H9 (cell line): Measurements from ENCODE around the gene TNFSF13B. TPM values are rescaled to one million over a fixed set of nuclear protein-coding genes. Genes with fewer than 3 reads are reported as not detected.

ENCODE experiments used
- DNase-seq: peaks from one replicate; pipeline ENCODE4 v3.0.0-alpha.2; 2017
- H2AFZ ChIP-seq: one replicate; pipeline ENCODE4 v1.6.1; 2013; ENCODE audit warnings: mild to moderate bottlenecking, low read length, control low read depth, moderate library complexity
- H2AK5ac ChIP-seq: 2 replicates; pipeline ENCODE4 v1.6.1; 2013; ENCODE audit warnings: low read length, control low read depth, mixed read lengths; ENCODE audit not compliant: insufficient read length
- H2BK120ac ChIP-seq: one replicate; pipeline ENCODE4 v1.6.1; 2013; ENCODE audit warnings: low read depth, mild to moderate bottlenecking, low read length, control low read depth, inconsistent platforms; ENCODE audit not compliant: poor library complexity, severe bottlenecking
- H2BK12ac ChIP-seq: 2 replicates; pipeline ENCODE4 v1.6.1; 2013; ENCODE audit warnings: low read length, control low read depth, mixed read lengths, low read depth; ENCODE audit not compliant: insufficient read length
- H2BK15ac ChIP-seq: 2 replicates; pipeline ENCODE4 v1.6.1; 2013; ENCODE audit warnings: low read depth, low read length, control low read depth
- H2BK20ac ChIP-seq: one replicate; pipeline ENCODE4 v1.6.1; 2013; ENCODE audit warnings: low read depth, mild to moderate bottlenecking, low read length, control low read depth, inconsistent platforms; ENCODE audit not compliant: poor library complexity, severe bottlenecking
- H2BK5ac ChIP-seq: 2 replicates; pipeline ENCODE4 v1.6.1; 2013; ENCODE audit warnings: low read length, control low read depth, mixed read lengths; ENCODE audit not compliant: insufficient read length
- H3K14ac ChIP-seq: 2 replicates; pipeline ENCODE4 v1.6.1; 2013; ENCODE audit warnings: low read length, control low read depth; ENCODE audit not compliant: insufficient read depth
- H3K18ac ChIP-seq: 2 replicates; pipeline ENCODE4 v1.6.1; 2013; ENCODE audit warnings: low read depth, mild to moderate bottlenecking, mixed read lengths, low read length, control low read depth; ENCODE audit not compliant: insufficient read length
- H3K23ac ChIP-seq: 2 replicates; pipeline ENCODE4 v1.6.1; 2013; ENCODE audit warnings: low read length, control low read depth, mixed read lengths, low read depth; ENCODE audit not compliant: insufficient read length
- H3K23me2 ChIP-seq: 2 replicates; pipeline ENCODE4 v1.6.1; 2013; ENCODE audit warnings: low read depth, mild to moderate bottlenecking, mixed read lengths, low read length, control low read depth; ENCODE audit not compliant: insufficient read length, poor library complexity, severe bottlenecking
- H3K27ac ChIP-seq: 2 replicates; pipeline ENCODE4 v1.5.1; 2013; ENCODE audit warnings: low read length, control low read depth, mixed read lengths, low read depth; ENCODE audit not compliant: insufficient read length
- H3K27me3 ChIP-seq: 2 replicates; pipeline ENCODE4 v1.6.1; 2013; ENCODE audit warnings: low read length, control low read depth, inconsistent platforms; ENCODE audit not compliant: insufficient read depth
- H3K4ac ChIP-seq: 2 replicates; pipeline ENCODE4 v1.6.1; 2013; ENCODE audit warnings: low read depth, mild to moderate bottlenecking, control low read depth, inconsistent platforms, low read length, moderate library complexity
- H3K4me1 ChIP-seq: 2 replicates; pipeline ENCODE4 v1.6.1; 2013; ENCODE audit warnings: low read length, control low read depth, inconsistent platforms; ENCODE audit not compliant: insufficient read depth
- H3K4me2 ChIP-seq: 2 replicates; pipeline ENCODE4 v1.6.1; 2013; ENCODE audit warnings: low read length, control low read depth, mixed read lengths; ENCODE audit not compliant: insufficient read length, insufficient read depth
- H3K56ac ChIP-seq: 2 replicates; pipeline ENCODE4 v1.6.1; 2013; ENCODE audit warnings: low read depth, mild to moderate bottlenecking, mixed read lengths, low read length, control low read depth; ENCODE audit not compliant: insufficient read length
- H3K79me1 ChIP-seq: 2 replicates; pipeline ENCODE4 v1.6.1; 2013; ENCODE audit warnings: low read depth, mild to moderate bottlenecking, moderate library complexity, low read length, control low read depth, inconsistent platforms; ENCODE audit not compliant: insufficient read depth, poor library complexity, severe bottlenecking
- H3K79me2 ChIP-seq: 2 replicates; pipeline ENCODE4 v1.6.1; 2013; ENCODE audit warnings: low read length, control low read depth, inconsistent platforms; ENCODE audit not compliant: insufficient read depth
- H3K9ac ChIP-seq: 2 replicates; pipeline ENCODE4 v1.6.1; 2013; ENCODE audit warnings: low read length, control low read depth, mixed read lengths; ENCODE audit not compliant: insufficient read length; ENCODE audit errors: extremely low read depth
- H3K9me3 ChIP-seq: one replicate; pipeline ENCODE4 v1.6.1; 2013; ENCODE audit warnings: low read depth, low read length, inconsistent platforms; ENCODE audit not compliant: control insufficient read depth
- H3T11ph ChIP-seq: one replicate; pipeline ENCODE4 v1.6.1; 2013; ENCODE audit warnings: mild to moderate bottlenecking, low read length, control low read depth, inconsistent platforms
- H4K20me1 ChIP-seq: one replicate; pipeline ENCODE4 v1.6.1; 2013; ENCODE audit not compliant: control insufficient read depth, insufficient read length, insufficient read depth
- H4K5ac ChIP-seq: 2 replicates; pipeline ENCODE4 v1.6.1; 2013; ENCODE audit warnings: low read depth, mild to moderate bottlenecking, mixed read lengths, low read length, control low read depth; ENCODE audit not compliant: insufficient read length
- H4K8ac ChIP-seq: replicated peaks from 2 replicates; pipeline ENCODE4 v1.6.1; 2013; ENCODE audit warnings: low read length, control low read depth, mixed read lengths, low read depth; ENCODE audit not compliant: insufficient read length
- H4K91ac ChIP-seq: 2 replicates; pipeline ENCODE4 v1.6.1; 2013; ENCODE audit warnings: low read depth, mild to moderate bottlenecking, moderate library complexity, mixed read lengths, low read length, control low read depth; ENCODE audit not compliant: insufficient read length
- H3K27ac Mint-ChIP-seq, 3 experiments: 2 replicates in 2 of 3; 3 replicates in 1 of 3; pipeline ENCODE4 v1.8.0; 2020 to 2021; ENCODE audit warnings: mixed read lengths in 3 of 3, mild to moderate bottlenecking in 1 of 3, moderate library complexity in 1 of 3
- H3K27me3 Mint-ChIP-seq: 2 replicates; pipeline ENCODE4 v1.8.0; 2021; ENCODE audit warnings: low read depth, mild to moderate bottlenecking, moderate library complexity, mixed read lengths
- H3K36me3 Mint-ChIP-seq, 3 experiments: 2 replicates in 2 of 3; 3 replicates in 1 of 3; pipeline ENCODE4 v1.8.0; 2020 to 2021; ENCODE audit warnings: low read depth in 3 of 3, mixed read lengths in 3 of 3; ENCODE audit not compliant: insufficient read depth in 1 of 3
- H3K4me1 Mint-ChIP-seq, 2 experiments: 2 replicates each; pipeline ENCODE4 v1.8.0; 2020; ENCODE audit warnings: mixed read lengths in 2 of 2
- H3K4me3 Mint-ChIP-seq, 2 experiments: 2 replicates in 1 of 2; 3 replicates in 1 of 2; pipeline ENCODE4 v1.8.0; 2020 to 2021; ENCODE audit warnings: mild to moderate bottlenecking in 2 of 2, mixed read lengths in 2 of 2, moderate library complexity in 1 of 2
- H3K9me3 Mint-ChIP-seq, 2 experiments: 2 replicates in 1 of 2; 3 replicates in 1 of 2; pipeline ENCODE4 v1.8.0; 2020; ENCODE audit warnings: mild to moderate bottlenecking in 2 of 2, mixed read lengths in 2 of 2, moderate library complexity in 1 of 2
- WGBS: extraction: QIAGEN DNeasy Blood & Tissue Kit; methylation state at CpG from one replicate; pipeline ENCODE4 v1.1.7; 2013; ENCODE audit warnings: missing lambda C conversion rate, low lambda C conversion rate, mixed read lengths; ENCODE audit not compliant: insufficient read length; ENCODE audit errors: extremely low coverage; 5-methylcytosine and 5-hydroxymethylcytosine counted together
- total RNA-seq: library from RNA; stranded (reverse); gene quantifications from 2 replicates; pipeline ENCODE4 v1.2.1, GENCODE V29; 2021
- TF ChIP-seq, protein P1 (sequence below): fragments of 200-600 bp; sonication (generic); conservative IDR thresholded peaks from 3 replicates; pipeline ENCODE4 v1.8.0; 2021; ENCODE audit warnings: antibody characterized with exemption, mild to moderate bottlenecking

Gene TNFSF13B
- total RNA-seq, 1 experiment from 2014 or later, result 0.31 TPM

DNA sequence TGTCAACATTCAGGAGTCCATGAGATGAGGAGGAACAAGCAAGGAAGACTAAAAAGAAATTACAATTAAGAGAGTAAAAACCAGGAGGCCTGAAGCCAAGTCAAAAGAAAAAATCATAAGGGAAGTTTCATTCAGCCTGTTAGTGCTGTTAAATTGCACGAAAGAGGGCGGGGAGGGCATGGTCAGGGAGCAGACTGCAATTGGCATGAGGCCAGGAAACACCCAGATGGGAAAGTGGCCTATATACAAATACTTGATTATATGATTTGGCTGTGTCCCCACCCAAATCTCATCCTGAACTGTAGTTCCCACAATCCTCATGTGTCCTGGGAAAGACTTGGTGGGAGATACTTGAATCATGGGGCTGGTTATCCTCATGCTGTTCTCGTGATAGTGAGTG, 43.9 kb downstream of the TNFSF13B start:
- no peak overlapping the region for H3K27ac ChIP-seq
- no peak overlapping the region for H2BK120ac ChIP-seq
- Mint-ChIP-seq H3K27me3 (no peaks in the 10 kb centered on the region), H3K4me3 (no peak overlapping the region), H3K4me1 (peaks cover 0 to 4% of the 10 kb centered on the region in 2 experiments; a peak in 2 of 4 replicates), H3K27ac (no peak overlapping the region), H3K9me3 (peaks cover 2 to 3% of the 10 kb centered on the region in 2 experiments; a peak in 1 of 5 replicates), H3K36me3 (peaks cover 0 to 4% (median 0%) of the 10 kb centered on the region in 3 experiments; a peak in 2 of 7 replicates)
- H4K5ac ChIP-seq, result no peak overlapping the region
- no peak overlapping the region for H3K56ac ChIP-seq
- H4K20me1 ChIP-seq, result no peaks in the 10 kb centered on the region
- no peaks in the 10 kb centered on the region for H3K4me1 ChIP-seq
- H3K9ac ChIP-seq, result no peak overlapping the region
- DNase-seq, result no peak
- no CpG with 5 or more reads among the region's 3 CpGs for WGBS
- H4K91ac ChIP-seq, result no peak overlapping the region
- TF ChIP-seq, protein P1, sequence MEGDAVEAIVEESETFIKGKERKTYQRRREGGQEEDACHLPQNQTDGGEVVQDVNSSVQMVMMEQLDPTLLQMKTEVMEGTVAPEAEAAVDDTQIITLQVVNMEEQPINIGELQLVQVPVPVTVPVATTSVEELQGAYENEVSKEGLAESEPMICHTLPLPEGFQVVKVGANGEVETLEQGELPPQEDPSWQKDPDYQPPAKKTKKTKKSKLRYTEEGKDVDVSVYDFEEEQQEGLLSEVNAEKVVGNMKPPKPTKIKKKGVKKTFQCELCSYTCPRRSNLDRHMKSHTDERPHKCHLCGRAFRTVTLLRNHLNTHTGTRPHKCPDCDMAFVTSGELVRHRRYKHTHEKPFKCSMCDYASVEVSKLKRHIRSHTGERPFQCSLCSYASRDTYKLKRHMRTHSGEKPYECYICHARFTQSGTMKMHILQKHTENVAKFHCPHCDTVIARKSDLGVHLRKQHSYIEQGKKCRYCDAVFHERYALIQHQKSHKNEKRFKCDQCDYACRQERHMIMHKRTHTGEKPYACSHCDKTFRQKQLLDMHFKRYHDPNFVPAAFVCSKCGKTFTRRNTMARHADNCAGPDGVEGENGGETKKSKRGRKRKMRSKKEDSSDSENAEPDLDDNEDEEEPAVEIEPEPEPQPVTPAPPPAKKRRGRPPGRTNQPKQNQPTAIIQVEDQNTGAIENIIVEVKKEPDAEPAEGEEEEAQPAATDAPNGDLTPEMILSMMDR, result no peak
- H2BK15ac ChIP-seq, result no peak overlapping the region
- H3K14ac ChIP-seq, result no peak overlapping the region
- H3K79me2 ChIP-seq, result no peaks in the 10 kb centered on the region
- H4K8ac ChIP-seq, result no peak overlapping the region
- no peak overlapping the region for H3K18ac ChIP-seq
- no peak overlapping the region for H3T11ph ChIP-seq
- H3K23me2 ChIP-seq, result no peaks in the 10 kb centered on the region
- H3K23ac ChIP-seq, result no peak overlapping the region
- no peaks in the 10 kb centered on the region for H3K79me1 ChIP-seq
- H3K9me3 ChIP-seq, result no peaks in the 10 kb centered on the region
- H3K27me3 ChIP-seq, result no peaks in the 10 kb centered on the region
- H2BK5ac ChIP-seq, result no peak overlapping the region
- H2AFZ ChIP-seq, result no peak overlapping the region
- no peak overlapping the region for H3K4ac ChIP-seq
- no peak overlapping the region for H2AK5ac ChIP-seq
- no peak overlapping the region for H2BK20ac ChIP-seq
- H2BK12ac ChIP-seq, result no peak overlapping the region
- no peak overlapping the region for H3K4me2 ChIP-seq
